Cardiac muscle cell (in vitro differentiated cells and primary cell): ENCODE data around the gene TIMP2. TPM values are rescaled to one million over a fixed set of nuclear protein-coding genes. Genes with fewer than 3 reads are reported as not detected.
"Not testable (repeated sequence)": the region's sequence is repeated elsewhere in the genome, so short reads cannot be mapped to it uniquely, and the experiment has no call there.

ENCODE experiments used
- DNase-seq, 2 donors: peaks; one replicate each; pipeline versions ENCODE4 v3.0.0 to v3.0.0-alpha.2; 2010 to 2017; ENCODE audit warnings: low read depth in 1 of 2, low spot score in 1 of 2
- H3K27ac ChIP-seq: fragments of 200-600 bp; sonication (generic); 2 replicates; pipeline ENCODE4 v1.5.1; 2016
- H3K27me3 ChIP-seq: fragments of 200-600 bp; sonication (generic); 2 replicates; pipeline ENCODE4 v1.6.0; 2016; ENCODE audit warnings: control low read depth
- H3K36me3 ChIP-seq: fragments of 200-600 bp; sonication (generic); 2 replicates; pipeline ENCODE4 v1.5.1; 2016; ENCODE audit warnings: control low read depth
- H3K4me1 ChIP-seq: fragments of 200-600 bp; sonication (generic); 2 replicates; pipeline ENCODE4 v1.8.1; 2017; ENCODE audit warnings: low read depth, mild to moderate bottlenecking, mixed run types
- H3K4me3 ChIP-seq: fragments of 200-600 bp; sonication (generic); 2 replicates; pipeline ENCODE4 v1.5.1; 2016; ENCODE audit warnings: mild to moderate bottlenecking
- H3K9me3 ChIP-seq: fragments of 200-600 bp; sonication (generic); 2 replicates; pipeline ENCODE4 v1.5.1; 2017; ENCODE audit warnings: low read depth, mild to moderate bottlenecking, control low read depth
- CTCF ChIP-seq: IDR thresholded peaks from 2 replicates; pipeline ENCODE4 v1.5.1; 2012; ENCODE audit warnings: low read depth, mild to moderate bottlenecking, low read length
- polyA plus RNA-seq: library from polyadenylated mRNA; unstranded; fragments of >200 nt; fragmentation: Nextera tagmentation; extraction: Ambion mirVana; gene quantifications from 2 replicates; pipeline ENCODE4 v1.2.1, GENCODE V29; 2016
- total RNA-seq: library from RNA; depleted of rRNA; stranded (reverse); fragments of >200 nt; gene quantifications from 2 replicates; pipeline ENCODE4 v1.2.3, GENCODE V29; 2016

The TIMP2 gene
- total and polyA plus RNA-seq, 2 experiments from 2014 or later, result 5.9 to 25.8 TPM

GRCh38 chr17:78946631-78947030 lies 21.4 kb upstream of the TIMP2 start:
- Histone ChIP-seq H3K9me3 (no peaks in the 10 kb centered on the region), H3K4me3 (no peak overlapping the region), H3K4me1 (no peaks in the 10 kb centered on the region), H3K27me3 (no peaks in the 10 kb centered on the region), H3K36me3 (no peaks in the 10 kb centered on the region), H3K27ac (no peak overlapping the region)
- TF ChIP-seq CTCF, result no peak
- DNase-seq, result no peak

- H3K27me3 ChIP-seq, result no peaks in the 10 kb centered on the region
- H3K4me1 ChIP-seq, result no peaks in the 10 kb centered on the region
- no peaks in the 10 kb centered on the region for H3K9me3 ChIP-seq
- no peak for TF ChIP-seq CTCF
- H3K27ac ChIP-seq, result no peak overlapping the region
- DNase-seq, result no peak
- H3K36me3 ChIP-seq, result no peaks in the 10 kb centered on the region
- H3K4me3 ChIP-seq, result no peak overlapping the region
Measured at GRCh38 chr17:78946131-78946530, 20.9 kb upstream of the TIMP2 start.

GRCh38 chr17:78945455-78945854 lies 20.3 kb upstream of the TIMP2 start:
- not testable (repeated sequence) for H3K36me3 ChIP-seq, H3K4me1 ChIP-seq, DNase-seq, H3K27ac ChIP-seq, H3K4me3 ChIP-seq, H3K27me3 ChIP-seq, H3K9me3 ChIP-seq

GRCh38 chr17:78944956-78945355 lies 19.8 kb upstream of the TIMP2 start:
- DNase-seq, result no peak
- no peak for TF ChIP-seq CTCF
- Histone ChIP-seq H3K4me3 (no peak overlapping the region), H3K9me3 (no peaks in the 10 kb centered on the region), H3K36me3 (no peaks in the 10 kb centered on the region), H3K4me1 (peaks cover 9% of the 10 kb centered on the region), H3K27ac (no peak overlapping the region), H3K27me3 (no peaks in the 10 kb centered on the region)

GRCh38 chr17:78944026-78944425 lies 18.8 kb upstream of the TIMP2 start:
- Histone ChIP-seq H3K27ac (no peak overlapping the region), H3K4me3 (no peak overlapping the region), H3K9me3 (no peaks in the 10 kb centered on the region), H3K4me1 (peaks cover 15% of the 10 kb centered on the region), H3K27me3 (no peaks in the 10 kb centered on the region), H3K36me3 (no peaks in the 10 kb centered on the region)
- DNase-seq, result no peak
- TF ChIP-seq CTCF, result no peak

GRCh38 chr17:78940708-78941107 lies 15.5 kb upstream of the TIMP2 start:
- Histone ChIP-seq H3K27me3 (no peaks in the 10 kb centered on the region), H3K27ac (no peak overlapping the region)

More at GRCh38 chr17:78940708-78941107, 15.5 kb upstream of the TIMP2 start:
- Histone ChIP-seq H3K4me3 (no peak overlapping the region), H3K36me3 (no peaks in the 10 kb centered on the region), H3K9me3 (no peaks in the 10 kb centered on the region), H3K4me1 (peaks cover 15% of the 10 kb centered on the region)
- peak in 1 of 2 donors; percentile 32 for DNase-seq
- no peak for TF ChIP-seq CTCF
